Large intestine (tissue), 3 donors: ENCODE data around the gene LIFR. TPM values are rescaled to one million over a fixed set of nuclear protein-coding genes. Genes with fewer than 3 reads are reported as not detected.

Source experiments
- DNase-seq, 2 donors: peaks; one replicate each; pipeline versions ENCODE4 v3.0.0 to v3.0.0-alpha.2; 2013
- H3K27ac ChIP-seq: one replicate; pipeline ENCODE4 v1.5.1; 2013; ENCODE audit warnings: low read length
- H3K27me3 ChIP-seq: 2 replicates; pipeline ENCODE4 v1.6.1; 2013; ENCODE audit warnings: low read length; ENCODE audit not compliant: control insufficient read depth, insufficient read depth
- H3K36me3 ChIP-seq: 2 replicates; pipeline ENCODE4 v1.6.1; 2013; ENCODE audit warnings: low read length; ENCODE audit not compliant: control insufficient read depth, insufficient read depth
- H3K4me1 ChIP-seq: one replicate; pipeline ENCODE4 v1.6.1; 2013; ENCODE audit warnings: low read length; ENCODE audit not compliant: control insufficient read depth, insufficient read depth
- H3K4me3 ChIP-seq: one replicate; pipeline ENCODE4 v1.5.1; 2013; ENCODE audit warnings: low read length
- H3K9me3 ChIP-seq: one replicate; pipeline ENCODE4 v1.6.1; 2013; ENCODE audit warnings: mild to moderate bottlenecking, low read depth, low read length, moderate library complexity; ENCODE audit not compliant: control insufficient read depth
- WGBS: methylation state at CpG from one replicate; pipeline ENCODE4 v1.1.5; 2013; ENCODE audit warnings: low lambda C conversion rate; ENCODE audit not compliant: insufficient coverage; 5-methylcytosine and 5-hydroxymethylcytosine counted together
- polyA plus RNA-seq: library from polyadenylated mRNA; unstranded; fragments of 120-200 nt; gene quantifications from one replicate; pipeline ENCODE4 v1.2.1, GENCODE V29; 2013

LIFR gene
- polyA plus RNA-seq, 1 donor: 23.8 TPM

DNA sequence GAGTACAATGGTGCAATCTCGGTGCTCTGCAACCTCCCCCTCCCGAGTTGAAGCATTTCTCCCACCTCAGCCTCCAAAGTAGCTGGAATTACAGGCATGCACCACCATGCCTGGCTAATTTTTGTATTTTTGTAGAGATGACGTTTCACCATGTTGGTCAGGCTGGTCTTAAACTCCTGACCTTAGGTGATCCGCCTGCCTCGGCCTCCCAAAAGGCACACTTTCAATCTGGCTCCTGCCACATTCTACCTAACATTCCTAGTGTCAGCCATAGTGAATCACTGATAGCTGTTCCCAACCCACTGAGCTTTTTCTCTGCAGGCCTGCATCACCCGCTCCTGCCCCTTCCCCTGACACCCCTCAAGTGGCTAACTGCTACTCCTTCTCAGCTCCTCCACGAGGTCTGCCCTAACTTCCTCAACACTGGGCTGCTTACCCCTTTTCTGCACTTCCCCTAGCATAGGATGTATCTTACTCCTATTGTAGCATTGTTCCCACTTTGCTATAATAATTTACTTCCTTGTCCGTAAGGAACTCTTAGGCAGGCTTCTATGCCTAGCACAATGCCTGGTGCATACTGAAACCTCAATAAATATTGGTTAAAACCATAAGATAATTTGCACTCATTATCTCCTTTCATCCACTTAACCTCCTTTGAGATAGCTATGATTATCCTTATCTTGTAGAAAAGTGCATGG, 42.0 kb upstream of the LIFR start:
- Histone ChIP-seq H3K27ac (no peak overlapping the region), H3K4me1 (no peaks in the 10 kb centered on the region)
- 100% methylated on average over 4 of the region's 8 CpGs for WGBS

DNA sequence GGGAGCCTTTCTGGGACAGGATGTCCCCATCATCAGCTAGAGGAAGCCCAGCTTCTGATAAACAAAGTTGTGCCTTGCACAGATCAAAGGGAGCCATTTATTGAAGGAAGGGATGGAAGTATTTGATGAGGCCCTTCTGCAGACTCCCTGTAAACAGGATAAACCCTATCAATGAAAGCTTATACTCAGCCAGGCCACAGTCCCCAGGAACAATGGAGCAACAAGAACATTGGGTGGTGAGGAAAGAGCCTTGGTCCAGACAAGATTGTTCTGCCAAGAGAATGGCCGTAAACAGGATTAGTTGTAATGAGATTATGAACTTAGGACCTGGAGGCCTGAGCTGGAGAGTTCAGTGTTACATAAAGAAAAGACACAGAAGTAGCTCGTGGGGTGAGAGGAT, 40.5 kb upstream of the LIFR start:
- no peaks in the 10 kb centered on the region for H3K4me1 ChIP-seq
- H3K27me3 ChIP-seq: peaks cover 3% of the 10 kb centered on the region
- H3K36me3 ChIP-seq: no peaks in the 10 kb centered on the region
- no peaks in the 10 kb centered on the region for H3K9me3 ChIP-seq
- DNase-seq: no peak
- no peak overlapping the region for H3K4me3 ChIP-seq
- no peak overlapping the region for H3K27ac ChIP-seq
- 50% methylated on average over 1 of the region's 2 CpGs for WGBS

More for the DNA sequence above, 42.0 kb upstream of the LIFR start:
- H3K9me3 ChIP-seq: no peaks in the 10 kb centered on the region
- DNase-seq: no peak
- H3K4me3 ChIP-seq: no peak overlapping the region
- H3K27me3 ChIP-seq: peaks cover 3% of the 10 kb centered on the region
- no peaks in the 10 kb centered on the region for H3K36me3 ChIP-seq

DNA sequence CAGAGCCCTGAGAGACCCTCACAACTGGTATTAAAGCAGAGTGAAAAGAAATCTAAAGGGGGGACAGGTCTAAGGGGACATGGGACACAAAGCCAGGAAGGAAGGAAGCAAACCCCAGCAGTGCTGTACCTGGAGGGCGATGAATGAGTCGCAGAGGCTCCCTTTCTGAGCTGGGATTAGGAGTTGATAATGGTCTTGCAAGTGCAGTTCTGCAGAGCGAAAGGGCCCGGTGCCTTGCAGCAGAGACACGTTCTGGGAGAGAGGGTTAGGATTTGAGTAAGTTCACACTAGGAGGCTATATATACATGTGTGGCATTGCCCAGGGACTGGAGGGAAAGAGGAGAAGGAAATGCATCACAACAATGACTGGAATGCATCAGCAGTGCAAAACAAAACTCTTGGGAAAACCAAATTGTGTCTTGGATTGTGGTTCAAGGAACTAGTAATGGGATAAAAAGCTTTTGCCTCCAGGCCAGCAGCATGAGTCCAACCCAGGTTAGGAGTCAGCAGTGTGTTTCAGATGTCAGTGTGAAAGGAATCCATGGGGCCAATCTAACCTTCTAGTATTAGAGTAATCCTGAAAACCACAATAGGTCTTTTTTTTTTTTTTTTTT, 38.8 kb upstream of the LIFR start:
- H3K27ac ChIP-seq: no peak overlapping the region
- H3K27me3 ChIP-seq: peaks cover 3% of the 10 kb centered on the region
- WGBS: no CpG with 5 or more reads among the region's 5 CpGs
- H3K36me3 ChIP-seq: no peaks in the 10 kb centered on the region
- no peaks in the 10 kb centered on the region for H3K4me1 ChIP-seq
- no peak for DNase-seq
- H3K4me3 ChIP-seq: no peak overlapping the region
- H3K9me3 ChIP-seq: no peaks in the 10 kb centered on the region

DNA sequence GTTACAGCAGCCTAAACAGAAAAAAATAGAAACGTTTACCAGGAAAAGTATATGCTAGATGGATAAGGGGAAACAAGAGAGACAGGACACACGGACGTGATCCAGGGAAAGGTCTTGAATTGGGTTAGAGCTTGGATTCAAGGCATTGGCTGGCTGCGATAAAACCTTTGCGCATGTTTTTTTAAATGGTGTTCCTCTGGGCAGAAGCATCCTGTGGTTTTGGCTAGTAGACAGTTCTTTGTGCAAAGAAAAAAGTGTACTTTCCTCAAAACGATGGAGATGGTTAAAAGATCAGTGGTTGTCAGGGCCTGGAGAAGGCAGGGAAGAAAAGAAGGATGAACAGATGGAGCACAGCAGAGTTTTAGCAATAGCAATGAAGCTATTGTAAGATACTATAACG, 37.5 kb upstream of the LIFR start:
- no peak overlapping the region for H3K27ac ChIP-seq
- H3K27me3 ChIP-seq: peaks cover 3% of the 10 kb centered on the region
- WGBS: 83% methylated on average over 4 of the region's 7 CpGs
- no peaks in the 10 kb centered on the region for H3K36me3 ChIP-seq
- DNase-seq: no peak
- H3K4me1 ChIP-seq: no peaks in the 10 kb centered on the region
- H3K9me3 ChIP-seq: no peaks in the 10 kb centered on the region
- H3K4me3 ChIP-seq: no peak overlapping the region

DNA sequence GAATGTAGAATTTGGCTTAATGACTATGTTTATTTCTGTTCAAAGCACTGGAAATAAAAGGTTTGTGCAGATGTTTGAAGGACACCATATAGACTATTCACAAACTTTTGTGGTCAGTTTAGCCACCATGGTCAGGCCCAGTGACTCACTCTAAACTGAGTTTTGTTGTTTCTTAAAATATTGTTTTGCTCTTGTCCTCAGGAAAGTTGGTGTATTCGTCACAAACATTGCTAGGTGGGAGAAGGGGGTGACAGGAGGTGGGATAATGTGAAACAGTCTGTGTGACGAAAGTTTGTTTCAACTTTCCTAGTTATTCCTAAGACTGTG, 35.0 kb upstream of the LIFR start:
- DNase-seq: no peak
- H3K27ac ChIP-seq: no peak overlapping the region
- WGBS: no CpG with 5 or more reads among the region's 2 CpGs
- H3K4me3 ChIP-seq: no peak overlapping the region
- H3K4me1 ChIP-seq: no peaks in the 10 kb centered on the region
- H3K27me3 ChIP-seq: peaks cover 3% of the 10 kb centered on the region
- H3K36me3 ChIP-seq: no peaks in the 10 kb centered on the region
- no peaks in the 10 kb centered on the region for H3K9me3 ChIP-seq

DNA sequence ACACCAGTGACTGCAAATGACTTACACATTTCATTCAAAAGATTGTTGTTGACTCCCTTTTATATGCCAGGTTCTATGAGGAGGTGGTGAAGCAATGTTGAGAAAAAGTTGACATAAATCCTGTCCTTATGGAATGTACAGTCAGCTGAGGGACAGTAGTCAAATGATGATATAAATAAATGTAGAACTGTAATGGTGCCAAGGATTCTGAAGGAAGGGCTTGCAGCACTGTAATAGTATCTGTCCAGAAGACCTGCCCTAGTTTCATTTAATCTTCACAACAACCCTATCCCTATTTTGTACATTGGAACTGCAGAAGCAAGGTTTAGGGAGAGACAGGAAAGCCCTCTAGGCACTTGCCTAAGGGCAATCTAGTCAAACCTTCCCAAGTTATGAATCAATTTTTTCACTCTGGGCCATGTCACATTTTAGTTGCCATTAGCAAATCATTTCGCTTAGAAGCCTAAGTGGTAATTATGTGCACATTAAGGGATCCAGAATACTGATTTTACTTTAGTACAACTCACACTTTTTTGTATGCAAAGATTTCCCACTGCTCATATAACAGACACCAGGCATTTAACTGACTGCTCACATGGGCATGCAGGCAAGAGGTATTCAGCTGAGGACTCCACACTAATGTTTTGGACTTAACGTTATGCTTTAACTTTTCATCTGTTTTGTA, 34.5 kb upstream of the LIFR start:
- H3K36me3 ChIP-seq: no peaks in the 10 kb centered on the region
- no peaks in the 10 kb centered on the region for H3K4me1 ChIP-seq
- DNase-seq: no peak
- H3K27ac ChIP-seq: no peak overlapping the region
- peaks cover 3% of the 10 kb centered on the region for H3K27me3 ChIP-seq
- no peaks in the 10 kb centered on the region for H3K9me3 ChIP-seq
- WGBS: 100% methylated on average over 1 of the region's 2 CpGs
- H3K4me3 ChIP-seq: no peak overlapping the region

DNA sequence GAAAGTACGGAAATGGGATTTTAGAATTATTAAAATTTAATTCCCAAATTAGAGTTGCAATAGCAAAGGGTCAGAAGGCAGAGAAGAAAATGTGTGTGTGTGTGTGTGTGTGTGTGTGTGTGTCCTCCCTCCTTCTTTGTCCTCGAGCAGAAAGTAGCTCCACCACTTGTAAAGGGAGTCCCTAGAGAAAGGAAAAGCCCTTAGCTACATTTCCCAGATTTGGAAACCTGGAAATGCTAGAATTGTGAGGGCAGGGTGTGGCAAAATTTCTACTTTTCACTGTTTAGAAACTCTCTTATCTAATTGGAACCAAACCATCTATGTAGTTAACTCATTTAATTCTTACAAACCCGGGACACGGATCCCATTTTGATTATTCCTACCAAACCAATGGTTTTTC, 33.2 kb upstream of the LIFR start:
- no peak for DNase-seq
- no peak overlapping the region for H3K4me3 ChIP-seq
- no peaks in the 10 kb centered on the region for H3K9me3 ChIP-seq
- H3K27ac ChIP-seq: no peak overlapping the region
- H3K27me3 ChIP-seq: no peaks in the 10 kb centered on the region
- no peaks in the 10 kb centered on the region for H3K36me3 ChIP-seq
- no peaks in the 10 kb centered on the region for H3K4me1 ChIP-seq
- WGBS: 89% methylated on average over 2 of the region's 4 CpGs

DNA sequence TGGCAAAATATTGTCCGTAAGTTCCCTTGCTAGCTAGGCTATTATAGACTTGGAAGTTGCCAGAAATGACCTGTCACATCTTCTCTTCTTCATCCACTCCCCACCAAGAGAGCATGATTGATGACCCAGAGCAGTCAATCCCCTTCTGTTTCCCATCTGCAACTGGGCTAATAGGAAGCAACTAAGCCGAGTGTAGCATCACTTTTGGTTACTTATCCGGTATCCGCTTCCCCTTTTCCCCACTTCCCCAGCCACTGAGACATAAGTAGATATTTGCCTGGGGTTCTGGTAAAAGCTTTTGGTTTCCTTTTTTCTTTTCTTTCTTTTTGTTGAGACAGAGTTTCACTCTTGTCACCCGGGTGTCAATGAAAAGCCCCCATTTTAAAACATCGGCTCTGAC, 29.4 kb upstream of the LIFR start:
- 86% methylated on average over 4 of the region's 6 CpGs for WGBS
- H3K4me3 ChIP-seq: no peak overlapping the region
- no peaks in the 10 kb centered on the region for H3K4me1 ChIP-seq
- H3K36me3 ChIP-seq: no peaks in the 10 kb centered on the region
- no peak for DNase-seq
- H3K9me3 ChIP-seq: no peaks in the 10 kb centered on the region
- no peak overlapping the region for H3K27ac ChIP-seq
- peaks cover 6% of the 10 kb centered on the region for H3K27me3 ChIP-seq

DNA sequence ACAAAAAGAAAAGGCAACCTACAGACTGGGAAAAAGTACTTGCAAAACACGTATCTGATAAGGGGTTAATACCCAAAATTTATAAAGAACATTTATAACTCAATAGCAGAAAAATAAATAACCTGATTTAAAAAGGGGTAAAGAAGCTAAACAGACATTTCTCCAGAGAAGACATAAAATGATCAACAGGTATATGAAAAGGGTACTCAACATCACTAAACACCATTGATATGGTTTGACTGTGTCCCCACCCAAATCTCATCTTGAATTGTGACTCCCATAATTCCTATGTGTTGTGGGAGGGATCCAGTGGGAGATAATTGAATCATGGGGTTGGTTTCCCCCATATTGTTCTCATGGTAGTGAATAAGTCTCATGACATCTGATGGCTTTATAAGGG, 27.1 kb upstream of the LIFR start:
- 100% methylated on average over 1 of the region's 1 CpG for WGBS
- no peaks in the 10 kb centered on the region for H3K9me3 ChIP-seq
- H3K36me3 ChIP-seq: no peaks in the 10 kb centered on the region
- H3K27me3 ChIP-seq: peaks cover 16% of the 10 kb centered on the region
- H3K4me3 ChIP-seq: no peak overlapping the region
- no peak for DNase-seq
- no peak overlapping the region for H3K27ac ChIP-seq
- no peaks in the 10 kb centered on the region for H3K4me1 ChIP-seq

DNA sequence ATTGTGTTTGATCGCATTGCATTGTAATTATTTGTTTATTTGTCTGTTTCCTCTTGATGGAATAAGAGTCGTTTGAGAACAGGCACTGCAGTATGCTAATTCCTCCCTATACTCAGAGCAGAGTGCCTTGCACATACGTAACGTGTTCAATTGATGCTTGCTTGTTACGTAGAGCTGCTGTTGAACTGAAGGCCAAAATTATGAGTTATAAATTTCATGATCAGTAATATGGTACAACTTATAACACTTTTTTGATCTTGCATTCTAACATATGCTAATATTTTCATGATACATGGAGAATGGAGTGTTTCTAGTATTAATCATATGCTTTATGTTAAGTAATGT, 26.5 kb upstream of the LIFR start:
- Histone ChIP-seq H3K36me3 (no peaks in the 10 kb centered on the region), H3K4me3 (no peak overlapping the region), H3K27me3 (peaks cover 16% of the 10 kb centered on the region), H3K9me3 (no peaks in the 10 kb centered on the region), H3K27ac (no peak overlapping the region), H3K4me1 (no peaks in the 10 kb centered on the region)
- no peak for DNase-seq
- WGBS: 77% methylated on average over 4 of the region's 5 CpGs
